Measurements from ENCODE around the gene RBL1. TPM values are rescaled to one million over a fixed set of nuclear protein-coding genes. Genes with fewer than 3 reads are reported as not detected.
"Not testable (repeated sequence)": the region's sequence is repeated elsewhere in the genome, so short reads cannot be mapped to it uniquely, and the experiment has no call there.

The RBL1 gene, protein sequence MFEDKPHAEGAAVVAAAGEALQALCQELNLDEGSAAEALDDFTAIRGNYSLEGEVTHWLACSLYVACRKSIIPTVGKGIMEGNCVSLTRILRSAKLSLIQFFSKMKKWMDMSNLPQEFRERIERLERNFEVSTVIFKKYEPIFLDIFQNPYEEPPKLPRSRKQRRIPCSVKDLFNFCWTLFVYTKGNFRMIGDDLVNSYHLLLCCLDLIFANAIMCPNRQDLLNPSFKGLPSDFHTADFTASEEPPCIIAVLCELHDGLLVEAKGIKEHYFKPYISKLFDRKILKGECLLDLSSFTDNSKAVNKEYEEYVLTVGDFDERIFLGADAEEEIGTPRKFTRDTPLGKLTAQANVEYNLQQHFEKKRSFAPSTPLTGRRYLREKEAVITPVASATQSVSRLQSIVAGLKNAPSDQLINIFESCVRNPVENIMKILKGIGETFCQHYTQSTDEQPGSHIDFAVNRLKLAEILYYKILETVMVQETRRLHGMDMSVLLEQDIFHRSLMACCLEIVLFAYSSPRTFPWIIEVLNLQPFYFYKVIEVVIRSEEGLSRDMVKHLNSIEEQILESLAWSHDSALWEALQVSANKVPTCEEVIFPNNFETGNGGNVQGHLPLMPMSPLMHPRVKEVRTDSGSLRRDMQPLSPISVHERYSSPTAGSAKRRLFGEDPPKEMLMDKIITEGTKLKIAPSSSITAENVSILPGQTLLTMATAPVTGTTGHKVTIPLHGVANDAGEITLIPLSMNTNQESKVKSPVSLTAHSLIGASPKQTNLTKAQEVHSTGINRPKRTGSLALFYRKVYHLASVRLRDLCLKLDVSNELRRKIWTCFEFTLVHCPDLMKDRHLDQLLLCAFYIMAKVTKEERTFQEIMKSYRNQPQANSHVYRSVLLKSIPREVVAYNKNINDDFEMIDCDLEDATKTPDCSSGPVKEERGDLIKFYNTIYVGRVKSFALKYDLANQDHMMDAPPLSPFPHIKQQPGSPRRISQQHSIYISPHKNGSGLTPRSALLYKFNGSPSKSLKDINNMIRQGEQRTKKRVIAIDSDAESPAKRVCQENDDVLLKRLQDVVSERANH
- polyA plus RNA-seq (ENCODE audit: insufficient read length) = 6.4 TPM

DNA sequence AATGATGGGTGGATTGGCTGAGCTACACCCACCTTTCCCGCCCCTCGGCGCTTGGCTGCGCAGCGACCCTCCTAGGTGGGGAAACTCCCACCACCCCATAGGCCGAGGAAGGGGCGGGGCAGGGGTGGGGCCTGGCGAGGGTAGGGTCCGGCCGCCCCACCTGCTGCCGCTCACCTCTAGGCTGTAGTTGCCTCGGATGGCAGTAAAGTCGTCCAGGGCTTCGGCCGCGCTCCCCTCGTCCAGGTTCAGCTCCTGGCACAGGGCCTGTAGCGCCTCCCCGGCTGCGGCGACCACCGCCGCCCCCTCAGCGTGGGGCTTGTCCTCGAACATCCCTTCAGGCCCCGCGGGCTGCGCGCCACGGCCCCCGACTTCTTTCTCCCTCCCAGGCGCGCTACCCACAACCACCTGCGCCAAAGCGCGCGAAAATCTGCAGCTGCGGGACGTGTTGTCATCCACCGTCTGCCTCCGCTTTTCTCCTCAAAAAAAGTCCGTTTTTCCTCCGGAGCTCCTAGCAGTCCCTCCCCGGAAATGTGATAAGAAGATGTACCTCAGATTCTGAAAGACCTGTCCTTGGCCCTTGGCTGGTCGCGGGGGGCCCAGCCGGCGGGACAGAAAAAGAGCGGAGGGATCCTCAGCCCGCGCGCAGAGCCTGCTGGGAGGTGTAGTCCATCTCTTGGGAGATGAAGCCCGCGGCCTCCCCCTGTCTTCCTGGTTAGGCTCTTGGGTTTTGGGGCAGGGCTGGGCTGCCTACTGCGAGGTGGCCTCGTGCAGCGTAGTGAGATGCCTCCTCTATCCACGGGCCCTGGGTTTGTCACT, at the start of gene RBL1:
Gene RBL1 (minus strand): TSS at position 399 of the 816 bp plus-strand sequence. CDS start 69 bp downstream, at position 330.
- peak; percentile 76 for DNase-seq (ENCODE audit: low read depth)

GRCh38 chr20:37144856-37145404, 49.1 kb upstream of the RBL1 start:
- no peak for DNase-seq (ENCODE audit: low read depth)

GRCh38 chr20:37142708-37143107, 46.9 kb upstream of the RBL1 start:
- DNase-seq (ENCODE audit: low read depth) = no peak

- no peak for DNase-seq (ENCODE audit: low read depth)
These were observed 41.8 kb upstream of the RBL1 start for GRCh38 chr20:37137547-37137946.

DNA sequence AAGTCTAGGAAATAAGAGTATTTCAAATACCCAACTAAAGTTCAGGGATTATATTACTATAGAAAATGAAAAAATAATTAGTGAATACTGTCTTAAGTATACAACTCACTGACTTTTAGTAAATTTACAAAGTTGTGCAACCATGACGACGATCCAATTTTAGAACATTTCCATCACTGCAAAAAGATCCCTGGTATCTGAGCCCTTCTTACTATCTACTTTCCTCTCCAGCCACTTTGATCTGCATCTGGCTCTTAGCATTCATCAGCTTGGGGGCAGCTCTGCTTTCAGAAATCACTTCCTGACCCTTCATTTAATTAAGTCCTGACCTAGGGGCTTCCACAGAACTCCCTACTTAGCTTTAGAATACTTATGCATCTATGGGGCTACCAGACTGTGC, 38.2 kb upstream of the RBL1 start:
- DNase-seq (ENCODE audit: low read depth) = no peak

DNA sequence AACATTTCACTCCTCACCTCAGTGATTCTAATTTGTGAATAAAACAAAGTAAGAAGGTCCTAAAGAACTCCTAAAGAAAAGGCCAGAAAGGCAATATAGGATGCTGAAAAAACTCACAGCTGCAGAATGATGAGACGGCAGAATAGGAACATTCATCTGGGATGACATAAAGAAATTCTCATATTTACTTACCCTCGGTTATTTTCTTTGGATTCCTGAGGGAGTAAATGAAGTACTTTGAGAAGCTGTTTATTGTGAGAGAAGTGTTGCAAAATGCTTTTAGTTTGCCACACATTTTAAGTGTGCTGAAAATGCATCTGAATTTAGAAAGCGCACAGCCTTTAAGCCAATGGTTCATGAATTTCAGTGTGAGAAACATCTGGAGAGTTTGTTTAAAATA, 35.7 kb upstream of the RBL1 start:
- DNase-seq (ENCODE audit: low read depth) = no peak

GRCh38 chr20:37128803-37129202, 33.0 kb upstream of the RBL1 start:
- no peak for DNase-seq (ENCODE audit: low read depth)

- DNase-seq (ENCODE audit: low read depth) = not testable (repeated sequence)
These were observed 30.5 kb upstream of the RBL1 start for GRCh38 chr20:37126290-37126689.

- DNase-seq (ENCODE audit: low read depth) = no peak
These were observed 27.6 kb upstream of the RBL1 start for GRCh38 chr20:37123441-37123840.

GRCh38 chr20:37120497-37120896, 24.7 kb upstream of the RBL1 start:
- no peak for DNase-seq (ENCODE audit: low read depth)

DNA sequence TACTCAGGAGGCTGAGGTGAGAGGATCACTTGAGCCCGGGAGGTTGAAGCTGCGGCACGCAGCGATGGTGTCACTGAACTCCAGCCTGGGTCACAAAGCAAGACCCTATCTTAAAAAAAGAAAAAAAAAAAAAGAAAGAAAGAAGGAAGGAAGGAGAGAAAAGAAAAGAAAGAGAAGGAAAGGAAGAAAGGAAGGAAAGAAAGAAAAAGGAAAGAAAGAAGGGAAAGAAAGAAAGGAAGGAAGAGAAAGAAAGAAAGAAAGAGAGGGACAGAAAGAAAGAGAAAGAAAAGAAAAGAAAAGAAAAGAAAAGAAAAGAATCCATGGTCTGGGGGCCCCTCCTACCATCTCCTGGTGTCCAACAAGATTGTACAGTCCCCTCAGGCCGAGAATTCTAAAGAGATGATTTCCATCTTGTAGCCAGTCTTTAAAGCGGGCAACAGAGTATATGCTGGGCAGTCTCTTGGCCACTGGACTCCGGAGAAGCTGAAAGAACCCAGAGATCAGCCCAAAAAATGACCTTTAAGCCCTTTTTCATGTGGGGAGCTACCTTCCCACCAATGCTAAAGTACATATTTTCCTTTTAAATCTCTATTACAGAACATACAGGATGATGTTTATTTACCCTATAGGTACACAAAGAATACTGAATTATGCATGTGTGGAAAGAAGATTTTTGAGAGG, 23.7 kb upstream of the RBL1 start:
- no peak for DNase-seq (ENCODE audit: low read depth)

- no peak for DNase-seq (ENCODE audit: low read depth)
These were observed 18.2 kb upstream of the RBL1 start for GRCh38 chr20:37114012-37114411.

DNA sequence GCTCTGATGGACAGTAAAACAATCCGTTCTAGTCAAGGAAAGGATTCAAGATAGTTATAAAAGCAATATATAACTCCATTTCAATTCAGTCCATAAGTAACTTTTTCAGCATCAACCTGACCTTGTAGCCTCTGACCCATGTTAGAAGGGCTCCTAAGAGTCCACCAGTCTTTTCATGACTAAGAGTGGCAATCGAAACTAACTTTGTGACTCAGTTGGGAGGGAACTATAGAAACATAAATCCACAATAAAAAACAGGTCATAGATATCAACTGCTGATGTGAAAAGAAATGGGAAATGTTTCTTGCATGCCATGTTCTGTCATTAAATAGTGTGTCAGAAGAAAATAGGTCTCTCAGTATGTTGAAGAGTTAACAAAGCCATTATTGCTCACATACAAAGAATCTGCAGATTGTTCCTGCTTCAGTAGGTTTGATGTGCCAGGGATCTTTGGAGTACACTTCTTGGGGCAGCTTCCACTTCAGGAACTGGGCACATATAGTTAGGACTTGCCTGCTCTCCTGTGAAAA, 16.2 kb upstream of the RBL1 start:
- no peak for DNase-seq (ENCODE audit: low read depth)

- no peak for DNase-seq (ENCODE audit: low read depth)
These were observed 12.9 kb upstream of the RBL1 start for GRCh38 chr20:37108676-37109075.

DNA sequence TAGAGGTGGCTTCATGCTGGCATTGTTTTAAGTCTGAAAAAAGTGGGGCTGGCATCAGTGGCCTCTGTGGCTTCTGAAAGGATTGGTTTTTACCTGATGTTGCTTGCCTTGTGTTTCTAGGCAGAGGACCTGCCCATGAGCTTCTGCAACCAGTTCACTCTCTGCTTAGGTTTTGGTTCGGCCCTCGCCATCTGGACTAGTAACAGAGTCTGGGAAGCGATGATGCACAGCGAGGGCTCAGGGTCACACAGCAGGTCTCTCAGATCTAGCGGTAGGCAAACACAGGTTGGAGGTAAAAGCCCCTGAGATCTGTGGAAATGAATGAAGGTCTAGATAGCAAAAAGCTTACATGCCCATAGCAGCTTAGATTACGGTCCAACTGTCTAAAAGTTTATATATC, 6.8 kb upstream of the RBL1 start:
- no peak for DNase-seq (ENCODE audit: low read depth)

DNA sequence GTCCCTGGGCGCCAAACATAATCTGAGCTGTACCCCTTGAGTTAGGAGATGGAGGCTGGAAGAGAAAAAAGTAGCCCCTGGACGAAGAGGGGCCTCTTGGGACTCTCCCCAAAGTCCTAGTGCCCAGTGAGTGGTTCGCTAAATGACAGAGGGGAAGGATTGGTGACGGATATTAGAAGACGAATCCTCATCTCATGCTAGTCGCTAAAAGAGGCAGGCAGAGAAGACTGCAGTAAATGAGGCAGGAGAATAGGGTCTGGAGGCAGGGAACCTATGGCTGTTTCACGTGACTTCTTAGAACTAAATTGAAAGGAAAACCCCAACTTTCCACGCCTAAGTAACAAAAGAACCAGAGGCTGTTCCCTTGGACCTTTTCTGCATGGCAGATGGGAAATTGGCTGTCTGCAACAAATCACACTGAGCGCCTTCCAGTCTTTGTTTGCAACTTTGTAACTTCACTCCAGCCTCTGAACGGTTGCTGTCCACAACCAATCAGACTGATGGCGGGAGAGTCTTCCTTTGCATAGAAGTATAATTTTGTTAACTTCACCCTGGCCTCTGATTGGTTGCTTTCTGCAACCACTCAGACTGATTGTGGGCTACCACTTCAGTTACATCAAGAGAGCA, 731 bp upstream of the RBL1 start:
- DNase-seq (ENCODE audit: low read depth) = no peak

DNA sequence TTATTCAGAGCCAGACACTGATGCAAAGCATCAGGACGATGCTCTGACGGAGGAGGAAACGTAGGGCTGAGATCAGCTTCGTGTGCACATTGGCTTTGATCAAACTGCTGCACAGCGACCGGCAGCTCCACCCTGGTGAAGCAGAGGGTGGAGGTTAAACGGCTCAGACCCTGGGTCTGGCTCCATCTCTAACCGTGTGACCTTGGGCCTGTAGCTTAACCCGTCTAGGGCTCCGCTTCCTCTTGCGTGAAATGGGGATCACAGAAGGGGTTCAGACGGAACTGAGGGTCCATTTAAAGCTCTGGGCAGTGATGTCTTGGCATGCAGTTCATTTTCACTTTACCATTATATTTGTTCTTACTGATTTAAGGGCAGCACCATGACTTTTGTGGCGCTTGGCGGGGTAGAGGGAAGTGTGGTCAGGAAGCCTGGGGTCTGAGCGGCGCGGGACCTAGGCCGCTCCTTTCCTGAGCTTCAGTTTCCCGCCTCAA, 644 bp downstream of the RBL1 start:
- DNase-seq (ENCODE audit: low read depth) = no peak

- no peak for DNase-seq (ENCODE audit: low read depth)
These were observed 5.4 kb downstream of the RBL1 start for GRCh38 chr20:37090407-37090806.

GRCh38 chr20:37081717-37082289, 14.0 kb downstream of the RBL1 start:
- no peak for DNase-seq (ENCODE audit: low read depth)

Measured in forelimb muscle (tissue), 1 donor.